EH (cell line): Measurements from ENCODE around the gene MATR3.
"Not testable (repeated sequence)": the region's sequence is repeated elsewhere in the genome, so short reads cannot be mapped to it uniquely, and the experiment has no call there.

Source experiments
- DNase-seq: peaks from one replicate; pipeline ENCODE4 v3.0.0-alpha.2; 2015; ENCODE audit warnings: low read depth

The MATR3 gene, protein sequence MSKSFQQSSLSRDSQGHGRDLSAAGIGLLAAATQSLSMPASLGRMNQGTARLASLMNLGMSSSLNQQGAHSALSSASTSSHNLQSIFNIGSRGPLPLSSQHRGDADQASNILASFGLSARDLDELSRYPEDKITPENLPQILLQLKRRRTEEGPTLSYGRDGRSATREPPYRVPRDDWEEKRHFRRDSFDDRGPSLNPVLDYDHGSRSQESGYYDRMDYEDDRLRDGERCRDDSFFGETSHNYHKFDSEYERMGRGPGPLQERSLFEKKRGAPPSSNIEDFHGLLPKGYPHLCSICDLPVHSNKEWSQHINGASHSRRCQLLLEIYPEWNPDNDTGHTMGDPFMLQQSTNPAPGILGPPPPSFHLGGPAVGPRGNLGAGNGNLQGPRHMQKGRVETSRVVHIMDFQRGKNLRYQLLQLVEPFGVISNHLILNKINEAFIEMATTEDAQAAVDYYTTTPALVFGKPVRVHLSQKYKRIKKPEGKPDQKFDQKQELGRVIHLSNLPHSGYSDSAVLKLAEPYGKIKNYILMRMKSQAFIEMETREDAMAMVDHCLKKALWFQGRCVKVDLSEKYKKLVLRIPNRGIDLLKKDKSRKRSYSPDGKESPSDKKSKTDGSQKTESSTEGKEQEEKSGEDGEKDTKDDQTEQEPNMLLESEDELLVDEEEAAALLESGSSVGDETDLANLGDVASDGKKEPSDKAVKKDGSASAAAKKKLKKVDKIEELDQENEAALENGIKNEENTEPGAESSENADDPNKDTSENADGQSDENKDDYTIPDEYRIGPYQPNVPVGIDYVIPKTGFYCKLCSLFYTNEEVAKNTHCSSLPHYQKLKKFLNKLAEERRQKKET

DNA sequence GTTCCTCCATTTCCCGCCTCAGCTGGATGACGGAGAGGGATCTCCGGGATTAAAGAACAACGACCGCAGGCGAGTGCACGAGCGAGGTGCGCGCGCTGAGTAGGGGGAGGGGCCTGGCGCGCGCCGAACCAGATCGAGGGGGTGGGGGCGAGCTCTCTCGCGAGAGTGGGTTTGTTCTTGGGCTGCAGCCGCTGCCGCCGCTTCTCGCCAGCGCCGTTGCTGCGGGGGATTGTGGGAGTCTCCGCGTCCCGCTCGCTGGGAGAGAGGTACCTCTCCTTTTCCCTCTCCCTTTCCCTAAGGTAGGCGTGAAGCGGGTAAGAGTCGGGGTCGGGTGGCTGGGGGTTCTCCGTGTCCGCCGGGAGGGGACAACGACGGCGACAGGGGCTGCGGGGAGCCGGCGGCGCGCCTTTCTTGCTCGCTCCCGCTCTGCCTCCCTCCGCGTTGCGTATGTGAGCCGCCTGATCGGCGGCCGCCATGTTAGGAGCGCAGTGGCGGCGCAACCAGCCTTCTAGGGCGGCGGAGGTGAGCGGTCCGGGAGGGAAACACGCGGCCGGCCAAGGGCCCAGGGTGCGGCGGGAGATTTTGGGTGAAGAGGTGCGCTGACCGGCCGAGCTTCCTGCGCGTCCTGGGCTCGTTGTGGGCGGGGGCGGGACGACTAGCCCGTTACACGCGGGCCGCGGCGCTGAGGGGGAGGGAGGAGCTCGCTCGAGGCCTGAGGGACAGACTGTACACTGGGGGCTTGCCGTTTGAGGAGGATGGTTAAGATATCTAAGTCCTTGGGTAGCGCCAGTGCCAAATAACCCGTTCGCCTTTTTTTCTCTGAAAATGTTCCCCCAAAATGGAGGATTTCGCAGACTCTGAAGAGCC, at the start of gene MATR3:
Gene MATR3 (plus strand): TSS at position 234 of the 867 bp plus-strand sequence. CDS start 13,676 bp downstream, outside the sequence.
- DNase-seq: peak; percentile 96

DNA sequence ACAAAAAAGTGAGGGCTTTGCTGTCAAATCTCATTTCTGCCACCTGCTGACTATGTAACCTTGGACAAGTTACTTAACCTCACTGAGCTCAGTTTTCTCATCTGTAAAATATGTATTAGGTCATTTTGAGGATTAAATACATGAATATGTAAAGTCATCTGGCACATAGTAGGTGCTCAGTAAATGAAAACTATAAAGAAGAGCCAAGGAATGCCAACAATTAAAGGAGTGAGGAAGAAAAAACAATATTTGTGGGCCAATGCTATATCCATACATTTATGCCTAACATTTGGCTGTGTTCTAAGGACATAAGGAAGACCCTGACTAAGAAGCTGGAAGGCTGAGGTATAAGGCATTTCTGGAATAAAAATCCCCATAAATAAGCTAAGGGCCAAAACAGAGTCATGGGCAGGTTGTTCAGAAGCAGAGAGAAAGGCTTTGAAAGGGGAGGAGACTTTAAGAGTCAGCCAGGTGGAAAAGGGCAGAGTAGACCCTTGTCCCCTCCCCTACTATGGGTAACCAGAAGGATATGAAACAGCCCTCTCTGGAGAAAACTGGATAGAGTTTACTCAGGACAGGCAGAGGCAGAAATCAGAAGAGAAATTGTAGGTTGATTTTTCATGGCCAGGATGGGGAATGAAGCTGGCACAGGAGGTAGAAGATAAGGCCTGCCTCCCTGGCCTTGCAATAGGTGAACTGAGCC, 47.8 kb upstream of the MATR3 start:
- no peak for DNase-seq

DNA sequence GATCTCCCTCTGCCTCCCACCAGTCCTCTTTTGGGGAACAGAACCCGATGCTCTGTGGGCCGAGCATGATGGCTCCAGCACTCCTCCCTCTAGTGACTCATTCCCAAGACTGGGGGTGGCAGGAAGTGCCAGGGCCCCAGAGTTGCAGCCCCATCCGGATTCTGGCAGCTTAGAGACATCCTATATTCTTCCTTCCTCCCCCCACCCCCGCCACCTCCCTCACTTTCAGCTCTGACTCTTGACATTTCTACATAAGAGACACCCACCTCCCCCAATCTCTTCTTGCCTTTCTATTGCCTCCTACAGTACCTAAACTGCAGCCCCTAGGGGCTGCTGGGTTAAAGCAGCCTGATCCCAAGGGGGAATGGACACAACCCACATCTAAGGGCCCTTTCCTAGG, 47.1 kb upstream of the MATR3 start:
- peak; percentile 74 for DNase-seq

DNA sequence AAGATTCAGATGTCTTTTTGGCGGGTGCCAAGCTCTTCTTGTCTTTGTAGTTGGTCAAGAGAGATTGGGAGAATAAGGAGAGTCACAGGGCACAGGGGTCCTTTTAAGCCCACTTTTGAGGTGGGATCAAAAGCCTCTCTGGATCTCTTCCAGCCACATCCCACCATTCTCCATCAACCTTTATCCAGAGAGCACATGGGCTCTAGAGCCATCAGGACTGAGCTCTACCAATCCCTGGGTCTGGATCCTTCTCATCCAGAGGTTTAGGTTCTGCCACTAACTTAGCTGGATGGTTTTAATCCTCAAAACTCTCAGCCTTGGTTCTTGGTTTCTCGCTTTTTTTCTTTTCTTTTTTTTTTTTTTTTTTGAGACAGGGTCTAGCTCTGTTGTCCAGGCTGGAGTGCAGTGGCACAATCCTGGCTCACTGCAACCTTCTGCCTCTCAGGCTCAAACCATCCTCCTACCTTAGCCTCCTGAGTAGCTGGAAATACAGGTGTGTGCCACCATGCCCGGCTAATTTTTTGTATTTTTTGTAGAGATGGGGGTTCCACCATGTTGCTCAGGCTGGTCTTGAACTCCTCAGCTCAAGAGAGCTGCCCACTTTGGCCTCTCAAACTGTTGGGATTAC, 44.6 kb upstream of the MATR3 start:
- DNase-seq: no peak

DNA sequence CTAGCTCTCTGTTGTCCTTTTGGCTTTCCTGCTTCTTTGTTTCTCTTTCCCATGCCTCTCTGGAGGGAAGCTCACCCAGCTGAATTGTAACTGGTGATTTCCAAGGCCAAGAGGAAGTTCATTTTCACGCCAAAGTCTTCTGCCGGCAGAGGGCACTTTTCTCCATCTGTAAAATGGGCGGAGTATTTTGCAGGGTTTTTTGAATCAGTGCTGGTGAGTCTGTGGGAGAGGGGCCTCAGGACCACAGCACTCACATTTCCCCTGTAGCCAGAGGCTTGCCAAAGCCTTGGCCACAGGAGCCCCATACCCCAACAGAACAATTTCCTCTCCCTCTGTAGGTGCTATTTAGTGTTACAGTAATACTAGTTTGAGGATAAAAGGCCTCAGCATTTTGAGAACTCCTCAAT, 42.3 kb upstream of the MATR3 start:
- DNase-seq: no peak

DNA sequence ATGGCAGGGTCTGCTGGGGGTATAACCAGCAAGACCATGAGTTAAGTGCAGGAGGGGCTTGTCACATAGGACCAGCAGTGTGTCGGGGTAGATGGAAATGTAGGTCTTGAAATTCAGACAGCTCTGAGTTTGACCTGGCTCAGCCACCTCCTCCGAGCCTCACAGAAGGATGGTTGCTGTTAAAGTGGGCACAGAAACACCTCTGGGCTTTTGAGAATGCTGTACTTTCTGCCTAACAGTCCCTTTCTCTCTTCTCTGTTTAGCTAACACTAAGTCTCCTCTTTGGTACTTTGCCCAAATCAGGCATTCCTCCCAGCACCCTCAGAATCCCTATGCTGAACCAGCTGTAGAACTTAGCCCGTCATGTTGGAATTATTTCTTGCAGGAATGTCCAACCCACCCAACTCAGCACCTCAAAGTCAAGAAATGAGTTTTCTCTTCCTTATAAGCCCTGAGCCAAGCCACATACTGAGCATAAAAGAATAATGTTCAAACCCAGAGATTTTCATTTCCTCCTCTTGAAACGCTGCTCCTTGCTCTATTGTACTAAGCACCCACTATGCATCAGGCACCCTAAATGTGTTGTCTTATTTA, 41.7 kb upstream of the MATR3 start:
- DNase-seq: peak; percentile 47

DNA sequence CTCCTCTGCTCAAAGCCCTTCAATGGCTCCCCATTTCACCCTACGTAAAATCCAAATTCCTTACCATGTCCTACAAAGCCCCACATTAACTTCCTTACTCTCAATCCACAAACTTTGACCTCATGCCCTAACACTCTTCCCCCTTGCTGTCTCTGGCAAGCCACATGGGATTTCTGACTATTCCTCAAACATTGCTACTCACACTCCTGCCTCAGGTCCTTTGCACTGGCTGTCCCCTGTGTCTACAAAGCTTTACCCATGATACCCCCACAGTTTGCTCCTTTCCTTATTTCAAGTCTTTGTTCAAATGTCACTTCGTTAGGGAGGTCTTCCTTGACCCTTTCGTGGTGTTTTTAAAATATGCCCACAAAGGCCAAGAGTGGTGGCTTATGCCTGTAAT, 40.4 kb upstream of the MATR3 start:
- no peak for DNase-seq

DNA sequence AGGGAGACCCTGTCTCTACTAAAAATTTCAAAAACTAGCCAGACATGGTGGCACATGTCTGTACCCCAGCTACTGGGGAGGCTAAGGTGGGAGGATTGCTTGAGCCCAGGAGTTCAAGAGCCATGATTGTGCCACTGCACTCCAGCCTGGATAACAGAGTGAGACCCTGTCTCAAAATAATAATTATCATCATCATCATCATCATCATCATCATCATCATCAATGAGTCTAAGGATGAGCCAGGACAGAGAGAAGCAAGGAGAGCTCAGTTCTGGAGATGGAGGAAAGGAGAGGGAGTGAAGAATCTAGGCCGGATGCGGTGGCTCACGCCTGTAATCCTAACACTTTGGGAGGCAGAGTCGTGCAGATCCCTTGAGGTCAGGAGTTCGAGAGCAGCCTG, 36.7 kb upstream of the MATR3 start:
- DNase-seq: no peak

DNA sequence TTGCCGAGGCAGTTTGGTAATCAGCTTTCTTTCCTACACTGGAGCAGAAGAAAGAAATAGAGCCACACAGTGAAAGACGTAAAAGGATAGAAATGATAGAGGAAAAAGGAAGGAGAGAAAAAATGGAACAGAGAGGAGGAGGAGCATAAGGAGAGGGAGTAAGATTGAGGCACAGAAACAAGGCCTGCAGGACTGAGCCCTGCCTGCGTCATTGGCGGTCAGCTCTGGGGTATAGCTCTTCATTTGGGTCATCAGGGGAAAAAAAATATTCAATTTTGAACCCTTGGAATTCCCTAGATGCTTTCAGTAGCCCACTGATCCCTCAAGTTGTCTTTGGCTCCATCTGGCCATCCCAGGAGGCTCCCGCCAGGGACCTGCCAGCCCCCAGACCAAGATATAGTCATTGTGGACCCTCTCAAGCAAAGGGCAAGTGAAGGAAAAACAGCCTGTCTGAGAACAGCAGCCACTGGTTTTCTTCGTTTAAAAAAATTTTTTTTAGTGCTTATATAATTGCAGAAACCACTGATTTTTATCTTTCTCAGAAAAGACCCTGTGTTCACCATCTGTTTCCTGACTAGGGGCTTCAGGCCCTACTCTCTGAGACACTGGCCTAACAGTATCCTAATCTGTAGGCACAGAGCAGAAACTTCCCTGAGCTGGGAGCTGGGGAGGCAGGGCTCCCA, 31.3 kb upstream of the MATR3 start:
- no peak for DNase-seq

DNA sequence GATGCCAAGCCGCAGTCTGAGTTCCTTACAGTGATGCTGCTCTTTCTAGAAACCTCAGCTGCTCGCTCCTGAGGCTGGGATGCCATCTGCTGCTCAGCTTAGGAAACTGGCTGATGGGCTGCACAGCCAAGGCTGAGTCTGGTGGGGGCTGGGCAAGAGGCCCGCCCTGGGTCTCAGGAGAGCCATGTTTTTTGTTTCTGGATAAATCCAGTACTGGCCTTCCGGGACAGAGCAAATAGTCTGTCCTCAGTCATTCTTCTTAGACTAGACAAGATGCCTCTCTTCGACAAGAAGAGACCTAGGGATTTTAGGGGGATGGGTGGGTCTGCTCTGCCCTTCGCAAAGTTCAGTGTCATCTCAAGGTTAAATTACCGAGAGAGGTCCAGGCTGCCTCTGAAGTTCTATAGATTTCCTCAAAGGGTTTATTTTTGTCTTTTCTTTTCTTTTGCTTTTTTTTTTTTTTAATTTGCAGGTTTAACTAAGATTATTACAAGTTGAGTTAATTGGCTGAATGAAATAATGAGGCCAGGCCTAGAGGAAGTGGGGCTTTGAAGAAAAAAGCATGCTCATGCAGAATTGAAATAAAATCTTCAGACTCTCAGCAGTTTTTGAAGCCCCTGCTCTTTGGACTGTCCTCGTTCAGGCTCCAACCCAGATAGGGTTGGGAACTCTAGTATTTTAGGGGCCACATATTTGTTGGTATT, 30.6 kb upstream of the MATR3 start:
- DNase-seq: peak; percentile 92

DNA sequence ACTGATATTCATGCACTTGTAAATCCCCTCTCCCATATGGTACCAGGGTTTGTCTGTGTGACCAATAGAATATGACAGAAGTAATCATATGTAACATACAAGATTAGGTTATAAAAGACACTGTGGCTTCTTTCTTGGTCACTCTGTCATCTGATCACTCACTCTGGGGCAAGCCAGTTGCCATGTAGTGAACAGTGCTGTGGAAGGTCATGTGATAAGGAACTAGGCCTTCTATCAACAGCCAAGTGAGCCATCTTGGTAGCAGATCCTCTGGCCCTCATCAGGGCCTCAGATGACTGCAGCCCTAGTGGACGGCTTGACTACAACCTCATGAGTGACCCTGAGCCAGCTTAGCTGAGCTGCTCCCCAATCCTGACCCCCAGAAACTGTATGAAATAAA, 30.0 kb upstream of the MATR3 start:
- no peak for DNase-seq

DNA sequence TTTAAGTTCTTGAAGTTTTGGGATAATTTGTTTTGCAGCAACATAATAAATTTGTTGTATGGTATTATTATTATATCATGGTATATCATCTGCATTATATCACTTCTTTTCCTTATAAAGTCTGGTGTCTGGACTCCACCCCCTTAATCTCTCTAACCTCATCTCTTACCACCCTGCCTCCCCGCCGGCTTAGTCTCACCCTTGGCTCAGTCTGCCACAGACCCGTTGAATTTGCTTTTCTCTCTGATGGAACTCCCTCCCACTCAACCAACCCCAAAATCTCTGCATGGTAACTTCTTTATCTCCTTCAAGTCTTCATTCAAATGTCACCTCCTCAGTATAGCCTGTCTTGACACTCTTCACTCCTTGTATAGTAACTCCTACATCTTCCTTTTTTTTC, 29.6 kb upstream of the MATR3 start:
- no peak for DNase-seq

DNA sequence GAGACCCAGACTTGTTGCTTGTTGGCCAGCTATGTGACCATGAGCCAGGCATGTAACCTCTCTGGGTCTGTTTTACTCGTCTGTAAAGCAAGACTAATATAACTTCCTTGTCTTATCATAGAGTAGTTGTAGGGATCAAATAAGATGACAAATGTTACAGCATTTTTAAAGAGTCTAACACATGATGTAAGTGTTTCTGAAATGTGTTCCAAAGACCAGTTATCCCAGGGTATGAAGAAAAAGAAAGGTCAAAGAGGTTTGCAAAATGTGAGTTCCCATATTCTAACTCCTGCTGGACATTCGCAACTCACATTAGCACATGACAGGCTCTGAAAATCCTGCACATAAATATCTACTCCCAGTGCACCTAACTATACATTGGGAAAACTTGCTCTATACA, 28.5 kb upstream of the MATR3 start:
- no peak for DNase-seq

DNA sequence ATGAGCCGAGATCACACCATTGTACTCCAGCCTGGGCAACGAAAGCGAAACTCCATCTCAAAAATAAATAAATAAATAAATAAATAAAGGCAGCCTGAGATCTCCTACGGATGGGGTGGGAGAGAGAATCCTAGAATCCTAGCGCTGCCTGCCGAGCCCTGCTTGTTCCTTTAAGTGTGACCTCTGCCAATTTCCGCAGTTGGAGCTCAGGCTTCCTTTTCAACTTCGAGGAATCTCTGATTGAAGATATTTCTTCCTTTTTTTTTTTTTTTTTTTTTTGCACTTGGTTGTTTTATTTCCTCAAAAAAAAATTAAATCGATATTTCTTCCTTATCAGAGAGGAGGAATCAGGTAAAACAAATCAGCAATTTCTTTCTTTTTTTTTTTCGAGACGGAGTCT, 27.3 kb upstream of the MATR3 start:
- no peak for DNase-seq

DNA sequence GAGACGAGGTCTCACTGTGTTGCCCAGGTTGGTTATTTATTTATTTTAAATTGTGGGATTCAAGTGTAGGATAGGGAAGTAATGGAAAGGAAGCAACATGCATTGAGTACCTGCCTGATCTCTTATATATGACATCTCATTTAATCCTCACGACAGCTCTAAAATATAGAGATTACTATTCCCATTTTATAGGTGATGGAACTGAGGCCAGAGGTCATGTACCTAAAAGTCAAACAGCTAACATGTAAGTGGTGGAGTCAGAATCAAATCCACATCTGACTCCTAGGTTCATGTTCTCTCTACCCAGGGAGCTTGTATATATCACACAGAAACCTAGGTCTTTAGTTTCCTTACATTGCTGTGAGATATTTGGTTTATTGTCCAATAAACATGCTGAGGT, 26.1 kb upstream of the MATR3 start:
- no peak for DNase-seq

DNA sequence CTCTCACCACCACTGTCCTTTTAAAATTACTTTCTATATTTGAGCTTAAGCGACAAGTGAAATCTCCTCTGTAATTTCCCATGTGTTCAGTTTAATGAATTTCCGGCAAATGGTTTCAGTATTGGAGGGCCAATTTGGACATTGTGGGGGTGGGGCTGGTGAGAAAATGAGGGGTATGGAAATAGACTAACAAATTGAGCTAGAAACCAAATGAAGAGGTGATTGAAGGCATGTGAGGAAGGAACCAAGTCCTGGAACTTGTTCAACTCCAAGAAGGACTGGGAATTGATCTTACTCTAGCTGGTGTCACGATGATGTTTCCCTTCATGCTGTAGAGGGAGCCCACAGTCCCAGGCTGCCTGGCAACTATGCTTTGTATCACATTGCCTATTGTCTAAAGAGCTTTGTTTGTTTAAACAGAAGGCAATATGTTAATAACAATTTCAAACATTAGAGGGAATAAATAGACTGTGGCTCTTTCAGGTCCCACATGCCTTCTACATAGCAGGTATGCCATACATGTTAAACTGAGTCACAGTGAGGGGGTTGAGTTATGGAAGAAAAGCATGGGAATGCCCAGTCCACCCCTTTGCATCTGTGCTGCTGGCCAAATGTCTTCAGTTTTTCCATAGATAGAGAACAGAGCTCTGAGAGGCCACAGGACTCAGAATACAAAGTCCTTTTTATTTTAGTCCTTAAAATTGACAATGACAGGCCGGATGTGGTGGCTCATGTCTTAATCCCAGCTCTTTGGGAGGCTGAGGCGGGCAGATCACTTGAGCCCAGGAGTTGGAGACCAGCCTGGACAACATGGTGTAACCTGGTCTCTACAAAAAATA, 25.0 kb upstream of the MATR3 start:
- DNase-seq: no peak

DNA sequence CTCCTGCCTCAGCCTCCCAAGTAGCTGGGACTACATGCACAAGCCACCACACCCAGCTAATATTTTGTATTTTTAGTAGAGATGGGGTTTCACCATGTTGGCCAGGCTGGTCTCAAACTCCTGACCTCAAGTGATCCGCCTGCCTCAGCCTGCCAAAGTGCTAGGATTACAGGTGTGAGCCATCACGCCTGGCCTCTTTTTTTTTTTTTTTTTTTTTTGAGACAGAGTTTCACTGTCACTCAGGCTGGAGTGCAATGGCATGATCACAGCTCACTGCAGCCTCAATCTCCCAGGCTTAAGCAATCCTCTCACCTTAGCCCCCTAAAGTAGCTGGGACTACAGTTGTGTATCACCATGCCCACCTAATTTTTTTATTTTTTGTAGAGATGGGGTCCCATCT, 22.8 kb upstream of the MATR3 start:
- not testable (repeated sequence) for DNase-seq

DNA sequence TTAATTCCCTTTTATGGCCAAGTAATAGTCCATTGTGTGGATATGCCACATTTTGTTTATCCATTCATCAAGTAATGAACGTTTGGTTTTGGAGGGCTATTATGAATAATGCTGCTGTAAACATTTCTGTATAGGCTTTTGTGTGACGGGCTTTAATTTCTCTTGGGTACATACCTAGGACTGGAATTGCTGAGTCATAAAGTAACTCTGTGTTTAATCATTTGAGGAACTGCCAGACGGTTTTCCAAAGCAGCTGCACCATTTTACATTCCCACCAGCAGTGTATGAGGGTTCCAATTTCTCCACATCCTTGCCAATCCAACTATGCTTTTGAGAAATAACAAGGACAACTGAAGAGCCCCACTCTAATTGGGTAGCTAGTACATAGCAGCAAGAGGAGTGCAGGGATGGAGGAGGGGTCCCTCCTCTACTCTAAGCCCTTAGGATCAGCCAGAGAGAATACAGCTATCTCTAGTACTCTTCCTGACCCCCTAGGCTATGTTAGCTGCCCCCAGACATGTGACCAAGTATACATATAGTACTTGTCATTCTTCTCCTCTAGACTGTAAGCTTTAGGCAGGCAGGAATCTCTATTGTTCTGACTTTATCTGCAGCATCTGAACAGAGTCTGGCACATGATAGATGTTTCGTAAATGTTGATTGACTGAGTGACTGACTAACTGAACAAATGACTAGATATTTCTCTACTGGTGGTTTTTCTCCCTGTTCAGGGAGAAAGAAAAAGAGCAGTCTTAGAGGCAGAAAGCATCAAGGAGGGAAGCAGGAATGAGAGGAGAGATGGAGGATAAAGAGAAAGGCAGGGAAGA, 22.1 kb upstream of the MATR3 start:
- peak; percentile 91 for DNase-seq
